OCI-LY7 (cell line): Measurements from ENCODE around the gene UNC50. TPM values are rescaled to one million over a fixed set of nuclear protein-coding genes. Genes with fewer than 3 reads are reported as not detected.
A peak's percentile ranks its signal among the peaks of the same experiment; 100 is the strongest.

Source experiments
- BruUV-seq: library from RNA; stranded (reverse); fragments of 400-500 nt; replicated peaks from 2 replicates; lab custom pipeline; 2021; lab: Mats Ljungman, UMichigan
- CTCF ChIA-PET: fragments of 300-600 bp; sonication (Branson Sonifier 250); formaldehyde crosslinking; loops from one replicate; lab custom pipeline; 2022; ENCODE audit warnings: antibody characterized with exemption; ENCODE audit not compliant: unreplicated experiment; lab: Charles Lee
- POLR2A ChIA-PET: fragments of 300-600 bp; sonication (Branson Sonifier 250); formaldehyde crosslinking; loops from one replicate; lab custom pipeline; 2022; ENCODE audit warnings: antibody characterized with exemption; lab: Charles Lee
- DNase-seq: peaks from one replicate; pipeline ENCODE4 v3.0.0-alpha.2; 2015; ENCODE audit warnings: low spot score
- H2AFZ ChIP-seq: fragments of 200-600 bp; sonication (generic), shearing (Covaris generic); 2 replicates; pipeline ENCODE4 v1.6.1; 2014; ENCODE audit warnings: mild to moderate bottlenecking, antibody characterized with exemption, low read length, moderate library complexity
- H3K27ac ChIP-seq: fragments of 200-600 bp; sonication (generic); 2 replicates; pipeline ENCODE4 v1.5.1; 2014; ENCODE audit warnings: mixed run types, low read depth, mild to moderate bottlenecking, moderate library complexity, low read length, inconsistent platforms; ENCODE audit not compliant: poor library complexity, severe bottlenecking
- H3K36me3 ChIP-seq: fragments of 200-600 bp; sonication (generic); 2 replicates; pipeline ENCODE4 v1.6.1; 2014; ENCODE audit warnings: mild to moderate bottlenecking, antibody characterized with exemption, low read length, moderate library complexity, mixed read lengths; ENCODE audit not compliant: insufficient read depth
- H3K4me1 ChIP-seq: fragments of 200-600 bp; sonication (generic); 2 replicates; pipeline ENCODE4 v1.5.1; 2014; ENCODE audit warnings: mild to moderate bottlenecking, low read length; ENCODE audit not compliant: insufficient read depth, poor library complexity, severe bottlenecking
- H3K4me2 ChIP-seq: fragments of 200-600 bp; sonication (generic); 2 replicates; pipeline ENCODE4 v1.6.1; 2014; ENCODE audit warnings: mild to moderate bottlenecking, low read length
- H3K4me3 ChIP-seq: fragments of 200-600 bp; sonication (generic); 2 replicates; pipeline ENCODE4 v1.5.1; 2014; ENCODE audit warnings: mild to moderate bottlenecking, low read depth, low read length; ENCODE audit not compliant: poor library complexity, severe bottlenecking
- H3K79me2 ChIP-seq: fragments of 200-600 bp; sonication (generic); 2 replicates; pipeline ENCODE4 v1.6.1; 2016; ENCODE audit warnings: low read depth, mild to moderate bottlenecking, low read length, moderate library complexity, mixed read lengths; ENCODE audit not compliant: insufficient read depth
- H3K9me2 ChIP-seq: fragments of 200-600 bp; sonication (generic); 2 replicates; pipeline ENCODE4 v1.6.1; 2016; ENCODE audit warnings: mild to moderate bottlenecking, low read length, mixed read lengths; ENCODE audit not compliant: insufficient read depth
- H3K9me3 ChIP-seq: fragments of 200-600 bp; sonication (generic); 2 replicates; pipeline ENCODE4 v1.6.1; 2014; ENCODE audit warnings: mild to moderate bottlenecking, mixed run types, low read length, mixed read lengths
- H4K20me1 ChIP-seq: fragments of 200-600 bp; sonication (generic); 2 replicates; pipeline ENCODE4 v1.6.1; 2014; ENCODE audit warnings: mild to moderate bottlenecking, antibody characterized with exemption, low read length, moderate library complexity, mixed read lengths; ENCODE audit not compliant: insufficient read depth
- CTCF ChIP-seq: fragments of 200-600 bp; sonication (generic); conservative IDR thresholded peaks from 2 replicates; pipeline ENCODE4 v1.5.1; 2014; ENCODE audit warnings: mild to moderate bottlenecking, antibody characterized with exemption, low read length, moderate library complexity, mixed read lengths
- EZH2phosphoT487 ChIP-seq: fragments of 200-600 bp; sonication (generic); IDR thresholded peaks from 2 replicates; pipeline ENCODE4 v1.6.1; 2018; ENCODE audit warnings: low read depth, borderline replicate concordance, mild to moderate bottlenecking, mixed run types, antibody characterized with exemption, low read length, moderate library complexity, mixed read lengths
- intact Hi-C: fragments of 100-400 bp; cut with micrococcal nuclease; formaldehyde crosslinking; loops from one replicate; pipeline ENCODE4 v1.10.0; 2022; ENCODE audit not compliant: unreplicated experiment
- total RNA-seq, 2 experiments: library from RNA; depleted of rRNA in 1 of 2; stranded (reverse); fragments of >200 nt in 1 of 2; shearing (Covaris generic) in 1 of 2; gene quantifications; 2 replicates each; pipeline ENCODE4 v1.2.3, GENCODE V29; 2014 to 2022

Gene UNC50
- total RNA-seq, 2 experiments from 2014 or later, result 24.4 to 33.3 TPM

- intact Hi-C loops, result loop anchor here (10.0 kb wide), 1 partner anchor 163 kb away; the partner anchor contains the start of gene INPP4A
- BruUV-seq, result TSS peak; percentile 81
- TF ChIP-seq EZH2phosphoT487, result no peak
- no peak for TF ChIP-seq CTCF
- Histone ChIP-seq H3K79me2 (peaks cover 23% of the 10 kb centered on the region; the same call in 1 of the 2 replicates), H3K36me3 (peaks cover 22% of the 10 kb centered on the region; the same call in 1 of the 2 replicates), H3K9me2 (no peaks in the 10 kb centered on the region), H2AFZ (peak overlapping the region; percentile 78; the same call in 1 of the 2 replicates), H4K20me1 (no peaks in the 10 kb centered on the region), H3K4me2 (peak overlapping the region; percentile 98), H3K9me3 (no peaks in the 10 kb centered on the region), H3K27ac (peak overlapping the region; percentile 68), H3K4me1 (peaks cover 31% of the 10 kb centered on the region), H3K4me3 (peak overlapping the region; percentile 88)
- DNase-seq, result no peak
- ChIA-PET POLR2A (interaction anchor here (0.7 kb wide), 1 partner anchor 61 kb away, joined by 3 read pairs; no protein-coding TSS in a partner anchor), CTCF (interaction anchor here (0.6 kb wide), 1 partner anchor 45 kb away, joined by 3 read pairs; no protein-coding TSS in a partner anchor)
These were observed 661 bp upstream of the UNC50 start for GRCh38 chr2:98607741-98608115.

DNA sequence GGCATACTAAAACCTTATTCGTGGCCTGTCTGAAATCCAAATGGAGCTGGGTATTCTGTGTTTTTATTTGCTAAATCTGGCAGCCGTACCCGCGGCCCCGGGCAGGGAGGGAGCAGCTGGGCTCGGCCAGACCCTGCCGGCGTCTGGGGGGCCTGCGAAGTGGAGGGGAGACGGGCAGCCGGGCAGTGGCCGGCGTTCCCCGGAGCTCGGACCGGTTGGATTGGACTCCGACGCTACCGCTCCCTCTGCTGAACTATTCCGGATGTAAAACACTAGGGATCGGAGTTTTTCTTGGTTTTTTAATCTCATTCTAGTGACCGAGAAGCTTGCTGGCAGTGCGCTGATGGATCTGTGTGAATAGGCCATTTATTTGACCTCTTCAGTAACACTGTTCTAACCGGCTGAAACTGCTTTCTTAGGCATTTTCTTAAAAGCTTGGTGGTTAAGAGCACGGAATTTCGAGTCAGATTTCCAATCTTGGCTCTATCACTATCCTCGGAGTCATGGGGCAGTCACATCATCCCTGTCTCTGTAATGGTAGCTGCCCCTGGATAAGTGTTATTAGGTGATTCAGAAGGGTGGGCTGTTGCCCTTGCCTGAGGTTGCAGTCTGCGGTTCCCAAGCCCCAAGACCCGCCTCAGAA, 694 bp downstream of the UNC50 start:
- H3K79me2 ChIP-seq, result peaks cover 23% of the 10 kb centered on the region; the same call in 1 of the 2 replicates
- peak overlapping the region; percentile 88 for H3K4me3 ChIP-seq
- peak overlapping the region; percentile 78; the same call in 1 of the 2 replicates for H2AFZ ChIP-seq
- no peaks in the 10 kb centered on the region for H3K9me2 ChIP-seq
- H3K9me3 ChIP-seq, result no peaks in the 10 kb centered on the region
- H3K36me3 ChIP-seq, result peaks cover 33% of the 10 kb centered on the region
- ChIA-PET CTCF (interaction anchor here (0.5 kb wide), 1 partner anchor 153 kb away, joined by 5 read pairs; no protein-coding TSS in a partner anchor), POLR2A (interaction anchor here (0.6 to 1.1 kb wide), 3 partner anchors 9 to 1529 kb away, joined by 3 to 4 read pairs (median 3); no protein-coding TSS in a partner anchor)
- intact Hi-C loops, result loop anchor here (10.0 kb wide), 1 partner anchor 164 kb away; the partner anchor contains the start of gene INPP4A
- H3K4me1 ChIP-seq, result peaks cover 31% of the 10 kb centered on the region
- TF ChIP-seq CTCF, result no peak
- no peak for TF ChIP-seq EZH2phosphoT487
- no peaks in the 10 kb centered on the region for H4K20me1 ChIP-seq
- H3K4me2 ChIP-seq, result peak overlapping the region; percentile 87
- peak; percentile 24 for DNase-seq
- TSS peak; percentile 55 for BruUV-seq
- peak overlapping the region; percentile 68 for H3K27ac ChIP-seq
